Hair follicular keratinocyte (primary cell): ENCODE results near the gene CT47B1. TPM values are rescaled to one million over a fixed set of nuclear protein-coding genes. Genes with fewer than 3 reads are reported as not detected.

ENCODE experiments used
- total RNA-seq: library from RNA; depleted of rRNA; stranded (reverse); fragments of >200 nt; gene quantifications from 2 replicates; pipeline ENCODE4 v1.2.3, GENCODE V29; 2015

The CT47B1 gene
- total RNA-seq = not detected in 2 replicates

DNA sequence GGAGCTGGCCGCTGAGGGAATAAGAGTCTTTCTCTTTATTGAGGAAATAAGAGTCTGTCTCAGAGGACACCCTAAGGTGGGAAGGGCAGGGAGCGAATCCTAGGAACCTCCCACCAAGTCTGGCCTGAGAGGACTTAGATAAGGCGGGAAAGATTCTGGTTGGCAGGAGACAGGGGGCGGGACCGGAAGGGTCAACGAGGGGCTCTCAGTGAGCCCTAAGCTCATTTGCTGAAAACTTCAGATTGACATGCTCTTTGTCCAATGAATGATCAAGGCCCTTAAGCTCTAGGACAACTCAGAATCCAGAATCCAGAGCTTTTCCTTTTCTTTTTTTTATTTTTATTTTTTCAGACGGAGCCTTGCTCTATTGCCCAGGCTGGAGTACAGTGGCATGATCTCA, at the start of gene CT47B1:
TSS of gene CT47B1 (minus strand) at position 101 of the 400 bp plus-strand sequence. CDS start 196 bp downstream, outside the sequence.

Other genes with a start within 250 kb of the CT47B1 start
- 11.2 and 14.6 TPM in 2 replicates for gene C1GALT1C1, start 245.8 kb downstream of the CT47B1 start, total RNA-seq
- not detected in 2 replicates for gene CT47A11, start 61.3 kb upstream of the CT47B1 start, total RNA-seq
- not detected in 2 replicates for gene CT47A10, start 66.2 kb upstream of the CT47B1 start, total RNA-seq
- gene CT47A9, start 71.0 kb upstream of the CT47B1 start, total RNA-seq = not detected in 2 replicates
- gene CT47A8, start 75.9 kb upstream of the CT47B1 start, total RNA-seq = not detected in 2 replicates
- not detected in 2 replicates for gene CT47A7, start 80.7 kb upstream of the CT47B1 start, total RNA-seq
- not detected in 2 replicates for gene CT47A6, start 85.6 kb upstream of the CT47B1 start, total RNA-seq
- gene CT47A5, start 90.5 kb upstream of the CT47B1 start, total RNA-seq = not detected in 2 replicates
- not detected in 2 replicates for gene CT47A4, start 95.3 kb upstream of the CT47B1 start, total RNA-seq
- gene CT47A3, start 100.2 kb upstream of the CT47B1 start, total RNA-seq = not detected in 2 replicates
- not detected in 2 replicates for gene CT47A2, start 105.1 kb upstream of the CT47B1 start, total RNA-seq
- gene CT47A1, start 109.9 kb upstream of the CT47B1 start, total RNA-seq = not detected in 2 replicates
- 0.23 and 0.27 TPM in 2 replicates for gene GLUD2, start 171.7 kb upstream of the CT47B1 start, total RNA-seq